Aorta (tissue), 5 donors: ENCODE data around the gene MCTP1. TPM values are rescaled to one million over a fixed set of nuclear protein-coding genes. Genes with fewer than 3 reads are reported as not detected.
"Not testable (repeated sequence)": the region's sequence is repeated elsewhere in the genome, so short reads cannot be mapped to it uniquely, and the experiment has no call there.

Experiments used
- ATAC-seq: fragments of 200-7000 bp; cut with Tn5 transposase; one replicate; pipeline ENCODE4 v1.9.1; 2022; ENCODE audit warnings: moderate library complexity; ENCODE audit not compliant: low FRiP score
- DNase-seq, 2 donors: peaks; one replicate each; pipeline ENCODE4 v3.0.0-alpha.2; 2020
- H3K27ac ChIP-seq, 2 donors: one replicate each; pipeline ENCODE4 v1.5.1; 2013; ENCODE audit warnings: low read length in 2 of 2, mild to moderate bottlenecking in 2 of 2, moderate library complexity in 2 of 2, control low read depth in 1 of 2, inconsistent platforms in 1 of 2, low read depth in 1 of 2
- H3K27me3 ChIP-seq, 2 donors: one replicate each; pipeline ENCODE4 v1.6.1; 2013; ENCODE audit warnings: control low read depth in 1 of 2, low read length in 1 of 2, mild to moderate bottlenecking in 1 of 2, moderate library complexity in 1 of 2; ENCODE audit not compliant: insufficient read depth in 2 of 2, control insufficient read depth in 1 of 2
- H3K36me3 ChIP-seq, 2 donors: one replicate each; pipeline ENCODE4 v1.6.1; 2013; ENCODE audit warnings: control low read depth in 1 of 2, low read length in 1 of 2, mild to moderate bottlenecking in 1 of 2; ENCODE audit not compliant: insufficient read depth in 2 of 2, control insufficient read depth in 1 of 2
- H3K4me1 ChIP-seq, 2 donors: one replicate each; pipeline ENCODE4 v1.6.1; 2013; ENCODE audit warnings: low read length in 2 of 2, control low read depth in 1 of 2, mild to moderate bottlenecking in 1 of 2, moderate library complexity in 1 of 2; ENCODE audit not compliant: insufficient read depth in 2 of 2, control insufficient read depth in 1 of 2
- H3K4me3 ChIP-seq, 2 donors: one replicate each; pipeline ENCODE4 v1.5.1; 2013; ENCODE audit warnings: low read length in 2 of 2, control low read depth in 1 of 2, mild to moderate bottlenecking in 1 of 2
- H3K9me3 ChIP-seq: one replicate; pipeline ENCODE4 v1.6.1; 2013; ENCODE audit warnings: mild to moderate bottlenecking, low read length; ENCODE audit not compliant: control insufficient read depth
- WGBS, 2 donors: extraction: QIAGEN DNeasy Blood & Tissue Kit; methylation state at CpG; one replicate each; pipeline ENCODE4 v1.1.7; 2013; 5-methylcytosine and 5-hydroxymethylcytosine counted together
- intact Hi-C, 2 donors: fragments of 100-400 bp; cut with DNase I; formaldehyde crosslinking; loops; one replicate each; pipeline versions ENCODE4 v1.14.2 to v1.15.0; 2022
- polyA plus RNA-seq, 2 donors: library from polyadenylated mRNA; stranded (reverse); fragments of 200-250 nt; gene quantifications; one replicate each; pipeline ENCODE4 v1.2.3, GENCODE V29; 2013
- total RNA-seq, 2 donors: library from RNA; stranded (reverse); fragmentation: NEBNext Ultra II Directional; extraction: Animal tissue kit (Norgen Biotek cat#: 25700); gene quantifications; one replicate each; pipeline ENCODE4 v1.2.1, GENCODE V29; 2021
- donor health status: healthy with polysubstance abuse.
- donor health status: Bipolar disorder and iron deficiency.
- donor health status: DM: no; HTN: no; CAD: no.
- donor health status: DM: no; HTN: no; CAD: no.
- donor health status: DM: yes; HTN: yes; CAD: no.

Gene MCTP1
- total and polyA plus RNA-seq, 4 donors, result 0.43 to 103 (median 17.2) TPM

- Histone ChIP-seq H3K27ac (no peak overlapping the region), H3K9me3 (no peaks in the 10 kb centered on the region), H3K27me3 (no peaks in the 10 kb centered on the region), H3K36me3 (no peaks in the 10 kb centered on the region), H3K4me1 (no peaks in the 10 kb centered on the region), H3K4me3 (no peak overlapping the region)
- 77 to 80% methylated on average over 4 of the region's 4 CpGs for WGBS, 2 donors
- DNase-seq (no peak), ATAC-seq (no peak)
- intact Hi-C loops, result no loop called here
Measured at GRCh38 chr5:94847019-94847418, 437.9 kb downstream of the MCTP1 start.

DNA sequence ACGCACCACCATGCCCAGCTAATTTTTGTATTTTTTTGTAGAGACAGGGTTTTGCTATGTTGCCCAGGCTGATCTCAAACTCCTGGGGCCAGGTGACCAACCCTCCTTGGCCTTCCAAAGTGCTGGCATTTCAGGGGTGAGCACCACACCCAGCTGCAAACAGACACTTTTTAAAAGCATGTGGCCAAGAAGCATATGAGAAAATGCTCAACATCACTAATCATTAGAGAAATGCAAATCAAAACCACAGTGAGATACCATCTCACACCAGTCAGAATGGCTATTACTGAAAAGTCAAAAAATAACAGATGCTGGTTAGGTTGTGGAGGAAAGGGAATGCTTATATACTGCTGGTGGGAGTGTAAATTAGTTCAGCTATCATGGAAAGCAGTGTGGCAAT, 439.2 kb downstream of the MCTP1 start:
- H3K4me3 ChIP-seq, H3K4me1 ChIP-seq, H3K9me3 ChIP-seq, H3K27ac ChIP-seq, DNase-seq, ATAC-seq, H3K36me3 ChIP-seq, intact Hi-C loops, H3K27me3 ChIP-seq: not testable (repeated sequence)
- 91 to 100% methylated on average over 1 of the region's 1 CpG for WGBS, 2 donors

GRCh38 chr5:94841598-94842322, 443.1 kb downstream of the MCTP1 start:
- Histone ChIP-seq H3K9me3 (no peaks in the 10 kb centered on the region), H3K36me3 (no peaks in the 10 kb centered on the region), H3K27me3 (no peaks in the 10 kb centered on the region), H3K4me1 (no peaks in the 10 kb centered on the region), H3K27ac (no peak overlapping the region), H3K4me3 (no peak overlapping the region)
- ATAC-seq, result no peak
- WGBS, 2 donors, result 40 to 46% methylated on average over 4 of the region's 4 CpGs
- DNase-seq, result no peak
- intact Hi-C loops, result no loop called here

- no peaks in the 10 kb centered on the region for H3K4me1 ChIP-seq
- WGBS, 2 donors, result 24 to 35% methylated on average over 2 of the region's 2 CpGs
- no peaks in the 10 kb centered on the region for H3K36me3 ChIP-seq
- no peak overlapping the region for H3K27ac ChIP-seq
- DNase-seq (no peak), ATAC-seq (no peak)
- H3K9me3 ChIP-seq, result peaks cover 2% of the 10 kb centered on the region
- intact Hi-C loops, result no loop called here
- H3K4me3 ChIP-seq, result no peak overlapping the region
- no peaks in the 10 kb centered on the region for H3K27me3 ChIP-seq
Measured at GRCh38 chr5:94833851-94834250, 451.0 kb downstream of the MCTP1 start.

DNA sequence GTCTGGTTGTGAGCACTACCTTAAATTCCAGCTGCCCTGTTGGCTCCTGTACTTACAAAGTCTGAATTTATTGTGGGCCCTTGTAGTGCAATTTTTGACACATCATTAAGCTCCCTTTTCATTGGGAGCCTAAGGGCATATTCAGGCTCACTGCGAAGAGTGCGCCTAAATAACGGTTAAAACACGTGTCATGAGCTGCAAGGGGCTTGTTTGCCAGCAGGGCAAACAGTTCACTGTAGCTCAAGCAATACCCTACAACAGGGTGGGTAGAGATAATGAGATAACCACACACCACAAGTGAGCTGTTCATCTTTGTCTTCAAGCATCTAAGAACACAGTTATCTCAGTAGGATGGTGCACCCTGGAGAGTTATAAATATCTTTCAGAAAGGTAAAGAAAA, 452.2 kb downstream of the MCTP1 start:
- H3K4me1 ChIP-seq, result no peaks in the 10 kb centered on the region
- 26 to 44% methylated on average over 4 of the region's 4 CpGs for WGBS, 2 donors
- H3K27me3 ChIP-seq, result no peaks in the 10 kb centered on the region
- H3K27ac ChIP-seq, result no peak overlapping the region
- peaks cover 2% of the 10 kb centered on the region for H3K9me3 ChIP-seq
- no peak for ATAC-seq
- H3K36me3 ChIP-seq, result no peaks in the 10 kb centered on the region
- no peak overlapping the region for H3K4me3 ChIP-seq
- intact Hi-C loops, result no loop called here
- no peak for DNase-seq

GRCh38 chr5:94830520-94830919, 454.4 kb downstream of the MCTP1 start:
- Histone ChIP-seq H3K9me3 (peaks cover 2% of the 10 kb centered on the region), H3K4me1 (no peaks in the 10 kb centered on the region), H3K4me3 (no peak overlapping the region), H3K27me3 (no peaks in the 10 kb centered on the region), H3K36me3 (no peaks in the 10 kb centered on the region), H3K27ac (no peak overlapping the region)
- ATAC-seq (no peak), DNase-seq (no peak)
- WGBS, 2 donors, result 30 to 33% methylated on average over 2 of the region's 2 CpGs
- intact Hi-C loops, result no loop called here

DNA sequence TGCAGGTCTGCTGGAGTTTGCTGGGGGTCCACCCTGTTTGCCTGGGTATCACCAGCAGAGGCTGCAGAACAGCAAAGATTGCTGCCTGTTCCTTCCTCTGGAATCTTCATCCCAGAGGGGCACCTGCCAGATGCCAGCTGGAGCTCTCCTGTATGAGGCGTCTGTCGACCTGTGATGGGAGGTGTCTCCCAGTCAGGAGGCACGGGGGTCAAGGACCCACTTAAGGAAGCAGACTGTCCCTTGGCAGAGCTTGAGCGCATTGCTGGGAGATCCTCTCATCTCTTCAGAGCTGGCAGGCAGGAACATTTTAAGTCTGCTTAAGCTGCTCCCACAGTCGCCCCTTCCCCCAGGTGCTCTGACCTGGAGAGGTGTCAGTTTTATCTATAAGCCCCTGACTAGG, 456.7 kb downstream of the MCTP1 start:
- H3K9me3 ChIP-seq, H3K27ac ChIP-seq, DNase-seq, intact Hi-C loops, H3K4me3 ChIP-seq, ATAC-seq, H3K4me1 ChIP-seq, H3K36me3 ChIP-seq, H3K27me3 ChIP-seq: not testable (repeated sequence)
- 87 to 95% methylated on average over 5 of the region's 5 CpGs for whole genome bisulfite sequencing, 2 donors

GRCh38 chr5:94820488-94820887, 464.4 kb downstream of the MCTP1 start:
- H3K9me3 ChIP-seq, result no peaks in the 10 kb centered on the region
- WGBS, 2 donors, result 60 to 65% methylated on average over 3 of the region's 3 CpGs

DNA sequence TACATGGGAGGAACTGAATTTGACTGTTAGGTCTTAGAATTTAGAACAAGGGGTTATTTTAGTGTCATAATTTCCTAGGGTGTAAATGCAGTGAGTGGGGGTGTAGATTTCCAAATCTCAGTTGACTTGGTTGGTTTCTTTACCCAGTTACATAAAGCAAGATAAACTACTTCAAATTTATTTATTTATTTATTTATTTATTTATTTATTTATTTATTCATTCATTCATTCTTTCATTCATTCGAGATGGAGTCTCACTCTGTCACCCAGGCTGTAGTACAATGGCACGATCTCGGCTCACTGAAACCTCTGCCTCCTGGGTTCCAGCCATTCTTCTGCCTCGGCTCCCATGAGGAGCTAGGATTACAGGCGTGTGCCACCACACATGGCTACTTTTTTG, 466.0 kb downstream of the MCTP1 start:
- H3K4me3 ChIP-seq, result no peak overlapping the region
- no peak for DNase-seq
- no peak for ATAC-seq
- no peaks in the 10 kb centered on the region for H3K4me1 ChIP-seq
- 76% methylated on average over 5 of the region's 5 CpGs for WGBS, 2 donors
- H3K36me3 ChIP-seq, result no peaks in the 10 kb centered on the region
- H3K27me3 ChIP-seq, result no peaks in the 10 kb centered on the region
- H3K27ac ChIP-seq, result no peak overlapping the region
- no peaks in the 10 kb centered on the region for H3K9me3 ChIP-seq
- intact Hi-C loops, result no loop called here

More at GRCh38 chr5:94820488-94820887, 464.4 kb downstream of the MCTP1 start:
- intact Hi-C loops, result no loop called here
- Histone ChIP-seq H3K27ac (no peak overlapping the region), H3K36me3 (no peaks in the 10 kb centered on the region), H3K27me3 (no peaks in the 10 kb centered on the region), H3K4me3 (no peak overlapping the region), H3K4me1 (no peaks in the 10 kb centered on the region)
- no peak for ATAC-seq
- no peak for DNase-seq
